Stimulated activated CD4-positive, alpha-beta T cell treated with anti-CD3 and anti-CD28 coated beads, Interleukin-1b, Interleukin-23, amount 100 ng/mL, for 24 hours (primary cell): ENCODE results near the gene ANKRD13A.
"Not testable (repeated sequence)": the region's sequence is repeated elsewhere in the genome, so short reads cannot be mapped to it uniquely, and the experiment has no call there.

ENCODE experiments used
- DNase-seq, 4 experiments: peaks; one replicate each; pipeline ENCODE4 v3.0.0-alpha.2; 2020; ENCODE audit warnings: low read depth in 4 of 4, low spot score in 1 of 4

ANKRD13A gene

DNA sequence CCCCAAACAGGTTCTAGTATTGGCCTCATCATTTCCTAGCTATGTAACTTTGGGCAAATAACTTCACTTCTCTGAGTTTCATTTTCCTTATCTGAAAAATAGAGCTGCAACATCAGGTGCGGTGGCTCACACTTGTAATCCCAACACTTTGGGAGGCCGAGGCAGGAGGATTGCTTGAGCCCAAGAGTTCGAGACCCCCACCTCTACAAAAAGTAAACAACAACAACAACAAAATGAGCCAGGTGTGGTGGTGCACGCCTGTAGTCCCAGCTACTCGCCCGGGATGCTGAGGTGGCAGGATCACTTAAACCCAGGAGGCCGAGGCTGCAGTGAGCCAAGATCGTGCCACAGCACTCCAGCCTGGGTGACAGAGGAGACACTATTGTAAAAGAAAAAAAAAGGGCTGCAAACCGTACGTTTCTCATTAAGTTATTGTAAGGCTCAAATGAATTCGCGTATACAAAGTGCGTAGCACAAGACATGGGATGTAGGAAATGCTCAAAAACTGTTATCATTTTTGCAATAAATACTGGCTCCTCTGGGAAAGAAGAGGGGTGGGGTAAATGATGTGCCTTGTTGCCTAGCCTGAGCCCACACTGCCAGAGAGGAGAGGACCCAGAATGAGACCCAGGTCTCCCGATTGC is 48.2 kb downstream of the ANKRD13A start:
- DNase-seq, result no peak

DNA sequence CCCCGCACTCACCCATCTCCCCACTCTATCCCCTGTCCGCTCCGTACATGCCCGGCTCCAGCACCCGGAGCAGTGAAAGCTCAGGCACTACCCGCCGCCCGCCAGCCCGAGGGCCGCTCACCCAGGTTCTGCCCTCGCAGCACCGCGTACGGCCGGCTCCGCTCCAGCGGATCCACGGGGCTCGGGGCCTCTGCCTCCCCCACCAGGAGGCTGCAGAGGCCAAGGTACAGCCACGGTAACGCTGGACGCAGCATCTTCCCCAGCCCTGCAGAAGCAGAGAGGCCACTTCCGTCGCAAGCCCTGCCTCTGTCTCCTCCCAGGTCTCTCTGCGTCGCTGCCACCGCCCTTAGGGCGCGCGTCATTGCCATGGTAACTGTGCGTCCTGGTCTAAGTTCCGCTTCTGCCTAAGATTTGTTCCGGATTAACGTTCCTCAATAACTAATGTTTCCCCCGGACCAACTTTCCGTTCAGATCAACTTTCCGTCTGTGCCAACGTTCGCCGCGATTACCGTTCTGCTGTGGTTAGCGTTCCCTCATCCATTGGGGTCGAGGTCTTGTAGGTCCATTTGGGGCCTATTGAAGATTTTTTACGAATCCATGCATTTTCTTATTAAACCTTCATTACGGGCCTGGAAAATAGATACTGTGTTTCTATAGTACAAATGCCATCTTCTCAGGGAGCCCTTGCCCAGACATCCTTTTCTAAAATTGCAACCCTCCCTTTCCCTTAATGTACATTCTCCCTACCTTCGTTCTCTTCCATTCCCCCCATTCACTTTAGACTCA is 49.2 kb downstream of the ANKRD13A start, which contains the start of gene C12orf76:
C12orf76 (minus strand) TSS at position 281 of the 786 bp plus-strand sequence; CDS start at position 254, 27 bp downstream.
- peak; percentile 72 to 87 (median 81) for DNase-seq

DNA sequence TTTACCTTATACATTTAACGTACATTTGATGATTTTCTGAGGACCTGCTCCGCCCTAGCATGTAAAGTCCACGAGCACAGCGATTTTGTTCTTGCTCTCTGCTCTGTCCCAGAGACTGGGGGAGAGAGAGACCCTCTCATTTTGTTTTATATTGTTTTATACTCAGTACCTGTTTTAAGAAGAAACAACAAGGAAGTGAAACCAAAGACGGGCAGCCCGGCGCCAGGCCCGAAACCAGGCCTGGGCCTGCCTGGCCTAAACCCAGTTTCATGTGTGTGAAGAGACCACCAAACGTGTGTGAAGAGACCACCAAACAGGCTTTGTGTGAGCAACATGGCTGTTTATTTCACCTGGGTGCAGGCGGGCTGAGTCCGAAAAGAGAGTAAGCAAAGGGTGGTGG is 49.8 kb downstream of the ANKRD13A start:
- DNase-seq, result not testable (repeated sequence)

DNA sequence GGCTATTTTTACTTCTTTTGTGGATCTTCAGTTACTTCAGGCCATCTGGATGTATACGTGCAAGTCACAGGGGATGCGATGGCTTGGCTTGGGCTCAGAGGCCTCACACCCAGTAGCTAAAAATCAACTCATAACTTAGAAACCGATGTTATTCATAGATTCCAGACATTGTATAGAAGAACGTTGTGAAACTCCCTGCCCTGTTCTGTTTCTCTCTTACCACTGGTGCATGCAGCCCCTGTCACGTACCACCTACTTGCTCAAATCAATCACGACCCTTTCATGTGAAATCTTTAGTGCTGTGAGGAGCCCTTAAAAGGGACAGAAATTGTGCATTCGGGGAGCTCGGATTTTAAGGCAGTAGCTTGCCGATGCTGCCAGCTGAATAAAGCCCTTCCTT is 50.4 kb downstream of the ANKRD13A start:
- DNase-seq, result not testable (repeated sequence)

DNA sequence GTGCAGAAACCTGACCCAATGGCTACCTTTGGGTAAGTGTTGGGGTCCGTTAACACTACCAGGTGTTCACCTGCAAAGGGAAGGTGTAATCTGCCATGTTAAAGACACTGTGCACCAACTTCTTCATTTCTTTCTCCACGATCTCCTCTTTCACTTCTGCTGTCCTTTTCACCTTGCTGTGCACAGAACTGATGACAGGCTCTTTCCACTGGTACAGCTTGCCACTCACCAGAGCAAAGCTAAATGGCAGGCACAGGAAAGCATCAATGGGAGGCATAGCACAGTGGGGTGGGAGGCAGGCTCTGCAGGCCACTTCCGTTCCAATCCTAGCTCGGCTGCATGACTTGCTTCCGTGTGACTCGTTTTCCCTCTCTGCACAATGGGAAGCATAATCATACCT is 51.7 kb downstream of the ANKRD13A start:
- no peak for DNase-seq

DNA sequence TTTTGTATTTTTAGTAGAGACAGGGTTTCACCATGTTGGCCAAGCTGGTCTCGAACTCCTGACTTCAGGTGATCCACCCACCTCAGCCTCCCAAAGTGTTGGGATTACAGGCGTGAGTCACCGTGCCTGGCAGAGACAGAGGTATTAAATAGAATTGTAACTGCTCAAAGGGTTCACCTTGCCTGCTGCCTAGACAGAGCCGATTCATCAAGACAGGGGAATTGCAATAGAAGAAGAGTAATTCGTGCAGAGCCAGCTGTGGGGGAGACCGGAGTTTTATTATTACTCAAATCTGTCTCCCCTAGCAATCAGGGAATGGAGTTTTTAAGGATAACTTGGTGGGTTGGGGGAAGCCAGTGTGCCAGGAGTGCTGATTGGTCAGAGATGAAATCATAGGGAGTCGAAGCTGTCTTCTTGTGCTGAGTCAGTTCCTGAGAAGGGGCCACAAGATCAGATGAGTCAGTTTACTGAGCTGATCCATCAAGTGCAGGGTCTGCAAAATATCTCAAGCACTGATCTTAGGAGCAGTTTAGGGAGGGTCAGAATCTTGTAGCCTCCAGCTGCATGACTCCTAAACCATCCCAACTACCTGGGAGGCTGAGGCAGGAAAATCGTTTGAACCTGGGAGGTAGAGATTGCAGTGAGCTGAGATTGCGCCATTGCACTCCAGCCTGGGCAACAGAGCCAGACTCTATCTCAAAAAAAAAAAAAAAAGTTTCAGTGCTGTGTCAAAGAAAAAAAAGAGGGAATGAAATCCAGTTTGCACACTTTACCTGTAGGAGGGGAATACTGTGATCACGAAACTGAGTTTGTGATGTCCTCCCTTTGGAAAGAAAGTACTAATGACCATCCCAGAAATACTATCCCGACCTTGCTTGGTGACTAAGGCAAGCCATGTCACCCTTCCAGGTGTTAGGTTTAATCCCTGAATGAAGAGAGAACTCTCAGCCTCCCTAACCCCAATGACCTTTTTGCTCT is 56.4 kb downstream of the ANKRD13A start:
- not testable (repeated sequence) for DNase-seq

DNA sequence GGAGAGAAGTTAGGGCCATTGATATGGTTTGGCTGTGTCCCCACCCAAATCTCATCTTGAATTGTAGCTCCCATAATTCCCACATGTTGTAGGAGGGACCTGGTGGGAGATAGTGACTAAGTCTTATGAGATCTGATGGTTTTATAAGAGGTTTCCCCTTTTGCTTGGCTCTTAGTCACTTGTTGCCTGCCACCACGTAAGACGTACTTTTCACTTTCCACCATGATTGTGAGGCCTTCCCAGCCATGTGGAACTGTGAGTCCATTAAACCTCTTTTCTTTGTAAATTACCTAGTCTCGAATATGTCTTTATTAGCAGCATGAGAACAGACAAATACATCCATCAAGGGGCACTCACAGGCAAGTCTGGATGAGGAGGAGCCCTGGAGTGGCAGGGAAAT is 57.4 kb downstream of the ANKRD13A start:
- DNase-seq, result not testable (repeated sequence)

DNA sequence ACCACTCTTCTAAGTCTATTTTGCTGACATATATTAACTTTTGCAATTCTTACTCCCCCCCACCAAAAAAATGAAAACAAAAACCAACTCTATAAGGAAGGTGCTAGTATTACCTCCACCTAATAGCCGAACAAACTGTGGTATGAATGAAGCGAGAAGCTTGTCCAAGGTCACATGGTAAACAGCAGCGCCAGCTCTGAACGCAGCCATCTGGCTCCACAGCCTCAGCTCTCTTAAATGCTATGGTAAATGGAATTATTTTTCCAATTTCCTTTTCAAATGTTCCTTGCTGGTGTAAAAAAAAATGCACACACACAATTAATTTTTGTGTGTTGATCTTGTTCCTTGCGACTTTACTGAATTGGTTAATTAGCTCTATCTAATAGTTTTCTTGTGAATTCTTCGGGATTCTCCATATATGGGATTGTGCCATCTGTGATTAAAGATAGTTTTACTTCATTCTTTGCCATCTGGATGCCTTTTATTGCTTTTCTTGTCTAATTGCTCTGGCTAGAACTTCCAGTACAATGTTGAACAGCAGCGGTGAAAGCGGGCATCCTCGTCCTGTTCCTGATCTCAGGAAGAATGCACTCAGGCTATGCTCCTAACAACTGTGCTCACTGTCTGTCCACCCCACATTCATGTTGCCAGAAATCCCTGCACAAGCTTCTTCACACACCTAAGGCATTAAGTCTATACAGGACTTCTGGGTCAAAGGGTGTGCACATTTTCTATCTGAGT is 59.8 kb downstream of the ANKRD13A start:
- no peak for DNase-seq

DNA sequence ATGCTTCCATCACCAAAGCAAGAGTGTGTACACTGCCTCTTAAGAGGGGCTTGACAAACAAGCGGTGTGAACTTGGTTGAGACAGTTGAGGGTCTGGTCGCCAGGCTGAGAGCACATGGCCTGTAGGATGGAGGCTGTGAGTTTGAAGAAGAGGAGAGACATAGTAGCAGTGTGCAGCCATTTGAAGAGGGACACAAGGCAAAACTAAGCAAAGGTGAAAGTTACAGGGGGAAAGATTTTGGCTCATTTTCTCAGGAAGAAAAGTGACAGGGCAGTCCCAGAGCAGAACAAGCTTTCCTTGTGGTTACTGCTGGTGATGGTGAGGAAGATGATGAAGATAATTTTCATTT is 60.4 kb downstream of the ANKRD13A start:
- DNase-seq, result no peak

DNA sequence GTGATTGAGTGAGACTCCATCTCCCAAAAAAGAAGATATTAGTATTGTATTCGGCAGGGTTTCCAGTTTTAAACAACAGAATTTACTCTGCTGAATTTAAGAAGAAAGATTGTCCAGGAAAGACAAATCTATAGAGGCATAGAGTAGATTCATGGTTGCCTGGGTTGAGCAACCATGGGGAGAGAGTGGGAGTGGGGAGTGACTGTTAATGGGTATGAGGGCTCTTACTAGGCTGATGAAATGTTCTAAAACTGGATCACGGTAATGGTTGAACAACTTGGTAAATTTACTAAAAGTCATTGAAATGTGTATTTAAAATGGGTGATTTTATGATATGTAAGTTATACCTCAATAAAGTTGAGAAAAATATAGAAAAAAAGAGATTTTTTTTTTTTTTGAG is 63.0 kb downstream of the ANKRD13A start:
- DNase-seq, result no peak

DNA sequence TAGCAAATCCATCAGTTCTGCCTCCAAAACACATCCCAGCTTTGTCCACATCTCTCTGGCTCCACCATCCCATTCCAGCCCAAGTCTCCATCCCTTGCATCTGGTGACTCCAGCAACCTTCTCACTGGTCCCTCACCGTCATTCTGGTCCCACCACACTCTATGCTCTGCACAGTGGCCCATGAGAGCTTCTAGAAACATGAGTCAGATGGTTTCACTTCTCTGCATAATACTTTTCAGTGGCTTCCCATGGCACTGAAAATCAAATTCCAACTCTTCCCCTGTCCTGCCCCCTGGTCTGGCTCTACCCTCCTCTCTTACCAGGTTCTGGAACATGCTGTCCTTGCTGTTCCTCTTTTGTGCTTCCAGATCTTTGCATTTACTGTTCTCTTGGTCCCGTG is 66.3 kb downstream of the ANKRD13A start:
- no peak for DNase-seq

DNA sequence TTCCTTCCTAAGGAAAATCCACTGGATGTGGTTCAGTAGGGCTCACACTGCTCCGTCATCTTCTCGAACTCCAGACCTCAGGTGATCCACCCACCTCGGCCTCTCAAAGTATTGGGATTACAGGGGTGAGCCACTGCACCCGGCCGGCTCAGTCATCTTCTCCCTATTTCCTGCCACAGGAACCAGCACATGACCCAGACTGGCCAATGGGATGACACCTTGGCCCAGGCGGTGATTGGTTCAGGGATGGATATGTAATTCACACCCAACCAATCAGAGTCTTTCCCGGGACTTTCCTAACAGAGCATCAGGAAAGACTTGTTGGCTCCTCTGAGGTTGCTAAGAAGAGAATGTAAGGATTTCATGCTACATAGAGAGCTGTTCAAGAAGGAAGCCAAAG is 68.3 kb downstream of the ANKRD13A start:
- DNase-seq, result no peak

DNA sequence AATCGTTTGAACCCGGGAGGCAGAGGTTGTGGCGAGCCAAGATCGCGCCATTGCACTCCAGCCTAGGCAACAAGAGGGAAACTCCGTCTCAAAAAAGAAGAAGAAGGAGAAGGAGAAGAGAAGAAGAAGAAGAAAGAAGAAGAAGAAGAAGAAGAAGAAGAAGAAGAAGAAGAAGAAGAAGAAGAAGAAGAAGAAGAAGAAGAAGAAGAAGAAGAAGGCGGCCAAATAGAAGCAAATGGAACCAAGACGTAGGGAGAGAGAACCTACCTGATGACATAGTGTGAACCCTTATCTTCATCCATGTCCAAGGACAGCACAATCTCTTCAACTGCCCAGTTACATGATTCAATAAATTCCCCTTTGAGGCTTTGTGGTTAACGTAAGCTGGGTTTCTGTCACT is 68.9 kb downstream of the ANKRD13A start:
- DNase-seq, result not testable (repeated sequence)

DNA sequence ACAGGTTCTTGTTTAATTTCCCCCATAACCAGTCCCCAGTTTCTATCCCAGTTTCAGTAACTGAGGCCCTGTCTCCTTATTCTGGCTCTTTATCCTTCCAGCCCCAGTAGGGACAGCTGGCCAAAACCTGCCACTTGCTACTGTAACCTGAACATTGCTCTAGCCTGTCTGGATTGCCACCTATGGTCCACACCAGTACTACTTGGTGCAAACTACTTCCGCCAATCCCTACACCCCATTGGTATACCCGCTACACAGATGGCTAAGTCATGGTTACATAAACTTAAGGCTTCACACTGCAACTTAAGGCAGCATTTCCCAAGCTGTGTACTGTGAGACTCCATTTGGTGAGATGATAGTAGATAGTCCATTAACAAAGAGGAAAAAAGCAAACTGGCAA is 69.4 kb downstream of the ANKRD13A start:
- no peak for DNase-seq

DNA sequence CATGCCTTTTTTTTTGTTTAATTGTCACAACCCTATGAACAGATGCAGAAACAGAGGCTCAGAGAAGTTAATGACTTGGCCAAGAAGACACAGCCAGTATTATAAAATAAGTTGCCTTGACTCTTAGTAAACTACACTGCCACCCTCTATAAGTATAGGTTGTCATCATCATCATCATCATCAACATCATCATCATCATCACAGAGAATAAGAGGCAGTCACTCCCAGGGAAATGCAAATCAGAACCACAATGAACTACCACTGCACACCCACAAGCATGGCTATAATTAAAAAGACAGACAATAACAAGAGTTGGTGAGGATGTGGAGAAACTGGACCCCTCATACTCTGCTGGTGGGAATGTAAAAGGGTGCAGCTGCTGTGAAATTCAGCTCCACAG is 72.3 kb downstream of the ANKRD13A start:
- DNase-seq, result no peak

DNA sequence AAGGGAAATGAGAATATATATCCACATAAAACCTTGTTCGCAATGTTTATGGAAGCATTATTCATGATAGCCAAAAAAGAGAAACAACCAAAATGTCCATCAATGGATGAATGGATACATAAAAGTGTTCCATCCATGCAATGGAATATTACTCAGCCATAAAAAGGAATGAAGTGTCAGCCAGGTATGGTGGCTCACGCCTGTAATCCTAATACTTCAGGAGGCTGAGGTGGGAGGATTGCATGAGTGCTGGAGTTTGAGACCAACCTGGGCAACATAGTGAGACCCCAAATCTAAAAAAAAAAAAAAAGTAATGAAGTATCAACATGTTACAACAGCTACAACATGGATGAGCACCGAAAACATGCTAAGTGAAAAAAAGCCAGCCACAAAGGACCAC is 72.7 kb downstream of the ANKRD13A start:
- no peak for DNase-seq

DNA sequence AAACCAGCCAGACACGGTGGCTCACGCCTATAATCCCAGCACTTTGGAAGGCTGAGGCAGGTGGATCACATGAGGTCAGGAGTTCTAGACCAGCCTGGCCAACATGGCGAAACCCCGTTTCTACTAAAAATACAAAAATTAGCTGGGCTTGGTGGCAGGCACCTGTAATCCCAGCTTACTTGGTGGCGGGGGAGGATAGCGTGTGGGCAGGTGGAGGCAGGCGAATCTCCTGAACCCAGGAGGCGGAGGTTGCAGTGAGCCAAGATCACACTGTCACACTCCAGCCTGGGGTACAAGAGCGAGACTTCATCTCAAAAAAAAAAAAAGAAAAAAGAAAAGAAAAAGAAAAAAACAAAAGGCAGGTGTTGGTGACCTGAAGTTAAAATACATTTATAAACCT is 73.4 kb downstream of the ANKRD13A start:
- not testable (repeated sequence) for DNase-seq

DNA sequence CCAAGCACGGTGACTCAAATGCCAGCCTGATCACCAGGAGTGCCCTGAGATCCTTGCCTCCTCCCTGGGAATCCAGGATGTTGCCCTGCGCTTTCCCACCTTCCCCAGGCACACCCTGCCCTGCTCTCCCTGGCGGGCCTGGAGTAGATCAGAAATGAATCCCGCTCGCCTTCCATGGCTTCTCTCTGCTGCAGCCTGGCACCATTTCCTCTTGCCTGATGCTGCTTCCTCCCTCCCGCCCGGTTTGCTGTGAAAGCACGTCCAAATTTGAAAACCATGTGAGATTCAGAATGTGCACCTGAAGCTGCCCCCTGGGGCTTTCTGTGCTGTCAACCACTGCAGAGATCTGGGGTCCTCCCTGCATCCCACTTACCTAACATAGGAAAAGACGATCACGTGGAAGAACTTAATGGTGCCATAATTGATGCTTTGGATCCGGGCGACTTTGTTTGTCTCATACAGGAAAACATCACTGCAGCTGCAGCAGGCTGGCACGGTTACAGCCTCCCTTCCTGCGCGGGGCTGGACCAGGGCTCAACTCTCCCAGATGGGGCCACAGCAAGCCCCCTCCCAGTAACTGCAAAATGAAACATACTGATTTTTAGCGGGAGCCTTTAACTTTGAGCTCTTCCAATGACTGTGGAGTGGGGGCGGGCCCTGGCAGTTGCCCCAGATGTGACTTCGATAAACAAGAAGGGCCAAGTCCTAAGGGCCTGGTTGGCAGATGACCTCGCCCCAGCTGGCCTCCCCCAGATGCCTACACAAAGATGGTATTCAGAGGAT is 74.0 kb downstream of the ANKRD13A start:
- peak in 1 of 4 experiments; percentile 12 for DNase-seq

DNA sequence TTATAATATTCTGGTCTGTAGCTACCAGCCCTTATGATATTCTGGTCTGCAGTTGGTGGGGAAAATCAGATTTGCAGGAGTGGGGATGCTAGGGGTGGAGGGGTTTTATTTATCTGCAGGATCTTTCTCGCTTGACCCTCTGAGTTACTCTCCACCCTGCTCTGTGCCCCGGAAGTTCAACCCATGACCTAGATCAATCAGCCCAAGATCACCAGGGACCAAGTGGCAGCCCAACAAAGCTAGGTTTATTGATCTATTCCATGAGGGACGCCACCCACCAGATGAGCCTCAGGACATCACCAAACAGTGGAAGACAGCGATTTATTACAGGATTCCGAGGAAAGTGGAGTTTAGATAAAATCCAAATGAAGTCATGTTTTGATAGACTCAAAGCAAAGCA is 74.9 kb downstream of the ANKRD13A start:
- no peak for DNase-seq

DNA sequence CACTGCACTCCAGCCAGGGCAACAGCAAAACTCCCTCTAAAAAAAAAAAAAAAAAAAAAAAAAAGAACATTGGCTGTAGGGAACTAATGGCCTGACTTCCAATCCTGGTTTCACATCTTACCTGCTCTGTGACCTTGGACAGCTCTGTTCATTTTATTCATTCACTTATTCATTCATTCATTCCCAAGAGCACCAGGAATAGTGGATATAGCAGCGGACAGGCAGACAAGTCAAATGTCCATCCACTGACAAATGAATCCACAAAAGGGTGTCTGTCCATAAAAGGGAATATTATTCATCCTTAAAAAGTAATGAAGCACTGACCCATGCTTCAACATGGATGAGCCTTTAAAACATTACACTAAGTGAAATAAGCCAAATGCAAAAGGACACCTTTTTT is 76.7 kb downstream of the ANKRD13A start:
- no peak for DNase-seq
